Chondrocyte (in vitro differentiated cells): ENCODE data around the gene TMEM154. TPM values are rescaled to one million over a fixed set of nuclear protein-coding genes. Genes with fewer than 3 reads are reported as not detected.

Source experiments
- DNase-seq: peaks from one replicate; pipeline ENCODE4 v3.0.0; 2021; ENCODE audit warnings: mixed read lengths, low spot score
- H3K27ac Mint-ChIP-seq: one replicate; pipeline ENCODE4 v1.8.0; 2021; ENCODE audit warnings: mild to moderate bottlenecking, moderate library complexity, mixed read lengths; ENCODE audit not compliant: unreplicated experiment
- H3K27me3 Mint-ChIP-seq: 2 replicates; pipeline ENCODE4 v1.8.0; 2021; ENCODE audit warnings: low read depth, mixed read lengths
- H3K36me3 Mint-ChIP-seq: 2 replicates; pipeline ENCODE4 v1.8.0; 2021; ENCODE audit warnings: low read depth, mixed read lengths
- H3K4me1 Mint-ChIP-seq: 2 replicates; pipeline ENCODE4 v1.8.0; 2021; ENCODE audit warnings: low read depth, mild to moderate bottlenecking, mixed read lengths
- H3K4me3 Mint-ChIP-seq: one replicate; pipeline ENCODE4 v1.8.0; 2021; ENCODE audit warnings: mild to moderate bottlenecking, moderate library complexity, mixed read lengths; ENCODE audit not compliant: unreplicated experiment
- H3K9me3 Mint-ChIP-seq: 2 replicates; pipeline ENCODE4 v1.8.0; 2021; ENCODE audit warnings: low read depth, mixed read lengths
- CTCF ChIP-seq: fragments of 200-600 bp; sonication (generic); IDR thresholded peaks from 2 replicates; pipeline ENCODE4 v1.5.0; 2021; ENCODE audit warnings: antibody characterized with exemption, mild to moderate bottlenecking, moderate library complexity
- total RNA-seq: library from RNA; stranded (reverse); gene quantifications from 3 replicates; pipeline ENCODE4 v1.2.1, GENCODE V29; 2021

The TMEM154 gene
- total RNA-seq, 1 donor from 2014 or later, result 2.2 TPM

- Mint-ChIP-seq H3K27ac (no peak overlapping the region), H3K9me3 (no peaks in the 10 kb centered on the region), H3K4me1 (no peaks in the 10 kb centered on the region), H3K27me3 (no peaks in the 10 kb centered on the region), H3K36me3 (no peaks in the 10 kb centered on the region), H3K4me3 (no peak overlapping the region)
- DNase-seq, result no peak
- TF ChIP-seq CTCF, result no peak
Measured at GRCh38 chr4:152626790-152627189, 53.0 kb downstream of the TMEM154 start.

- H3K27ac Mint-ChIP-seq, result no peak overlapping the region
- H3K9me3 Mint-ChIP-seq, result no peaks in the 10 kb centered on the region
- TF ChIP-seq CTCF, result no peak
- peaks cover 5% of the 10 kb centered on the region for H3K27me3 Mint-ChIP-seq
- H3K4me3 Mint-ChIP-seq, result no peak overlapping the region
- no peaks in the 10 kb centered on the region for H3K36me3 Mint-ChIP-seq
- no peak for DNase-seq
- H3K4me1 Mint-ChIP-seq, result no peaks in the 10 kb centered on the region
Measured at GRCh38 chr4:152620915-152621314, 58.9 kb downstream of the TMEM154 start.

- H3K4me3 Mint-ChIP-seq, result no peak overlapping the region
- no peaks in the 10 kb centered on the region for H3K36me3 Mint-ChIP-seq
- TF ChIP-seq CTCF, result no peak
- no peak for DNase-seq
- H3K4me1 Mint-ChIP-seq, result no peaks in the 10 kb centered on the region
- no peaks in the 10 kb centered on the region for H3K9me3 Mint-ChIP-seq
- H3K27me3 Mint-ChIP-seq, result peaks cover 6% of the 10 kb centered on the region
- no peak overlapping the region for H3K27ac Mint-ChIP-seq
Measured at GRCh38 chr4:152620218-152620617, 59.6 kb downstream of the TMEM154 start.

GRCh38 chr4:152619556-152619955 lies 60.2 kb downstream of the TMEM154 start:
- H3K36me3 Mint-ChIP-seq, result no peaks in the 10 kb centered on the region
- no peaks in the 10 kb centered on the region for H3K4me1 Mint-ChIP-seq
- no peak overlapping the region for H3K27ac Mint-ChIP-seq
- DNase-seq, result no peak
- no peak for TF ChIP-seq CTCF
- peaks cover 10% of the 10 kb centered on the region for H3K27me3 Mint-ChIP-seq
- no peak overlapping the region for H3K4me3 Mint-ChIP-seq
- H3K9me3 Mint-ChIP-seq, result no peaks in the 10 kb centered on the region

DNA sequence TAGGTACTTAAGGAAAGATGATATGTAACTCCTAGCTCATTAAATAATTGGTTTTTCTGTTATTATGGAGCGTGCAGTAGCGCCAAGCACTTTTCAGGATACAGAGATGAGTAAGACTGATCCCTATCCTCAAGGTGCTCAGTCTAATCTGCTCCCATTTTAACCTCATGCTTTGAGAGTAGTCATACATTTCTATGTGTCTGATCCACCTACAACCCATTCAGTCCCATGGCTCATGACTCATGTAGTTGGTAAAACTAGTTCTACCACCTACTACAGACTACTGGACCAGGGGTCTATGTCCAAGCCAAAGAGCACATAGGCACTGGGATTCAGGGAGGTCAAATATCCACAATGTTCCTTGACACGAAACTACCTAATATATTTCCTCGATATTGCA lies 60.8 kb downstream of the TMEM154 start:
- Mint-ChIP-seq H3K4me1 (no peaks in the 10 kb centered on the region), H3K27ac (no peak overlapping the region), H3K27me3 (peaks cover 15% of the 10 kb centered on the region), H3K4me3 (no peak overlapping the region), H3K36me3 (no peaks in the 10 kb centered on the region), H3K9me3 (no peaks in the 10 kb centered on the region)
- no peak for TF ChIP-seq CTCF
- DNase-seq, result no peak
